CD8-positive, alpha-beta memory T cell (primary cell): ENCODE measurements around the gene CRYGN. TPM values are rescaled to one million over a fixed set of nuclear protein-coding genes. Genes with fewer than 3 reads are reported as not detected.

Source experiments
- CTCF ChIA-PET: fragments of 350-600 bp; sonication (Branson Sonifier 250); formaldehyde crosslinking; loops from one replicate; lab custom pipeline; 2021; ENCODE audit warnings: antibody characterized with exemption; lab: Charles Lee
- POLR2A ChIA-PET: fragments of 350-600 bp; sonication (Branson Sonifier 250); formaldehyde crosslinking; loops from one replicate; lab custom pipeline; 2021; ENCODE audit warnings: antibody characterized with exemption; lab: Charles Lee
- DNase-seq, 5 donors: peaks; one replicate each; pipeline versions ENCODE4 v3.0.0 to v3.0.0-alpha.2; 2020 to 2022; ENCODE audit warnings: mixed read lengths in 1 of 5
- H3K27ac ChIP-seq: one replicate; pipeline ENCODE4 v1.7.0; 2013; ENCODE audit warnings: low read depth, mild to moderate bottlenecking, low read length, moderate library complexity
- H3K27me3 ChIP-seq: 2 replicates; pipeline ENCODE4 v1.7.0; 2013; ENCODE audit warnings: low read length, mild to moderate bottlenecking; ENCODE audit not compliant: insufficient read depth, poor library complexity, severe bottlenecking
- H3K36me3 ChIP-seq: 2 replicates; pipeline ENCODE4 v1.7.0; 2013; ENCODE audit warnings: mild to moderate bottlenecking, low read length, moderate library complexity; ENCODE audit not compliant: insufficient read depth
- H3K4me1 ChIP-seq: 2 replicates; pipeline ENCODE4 v1.7.0; 2013; ENCODE audit warnings: mild to moderate bottlenecking, low read length, moderate library complexity; ENCODE audit not compliant: insufficient read depth
- H3K4me3 ChIP-seq: 2 replicates; pipeline ENCODE4 v1.7.0; 2013; ENCODE audit warnings: mild to moderate bottlenecking, low read length
- H3K9me3 ChIP-seq: 2 replicates; pipeline ENCODE4 v1.7.0; 2013; ENCODE audit warnings: mild to moderate bottlenecking, low read length
- H3K27ac Mint-ChIP-seq, 8 donors: one replicate each; pipeline ENCODE4 v1.8.0; 2020 to 2021; ENCODE audit warnings: mixed read lengths in 8 of 8, mild to moderate bottlenecking in 6 of 8, inconsistent platforms in 3 of 8, moderate library complexity in 3 of 8
- H3K27me3 Mint-ChIP-seq, 2 donors: one replicate each; pipeline ENCODE4 v1.8.0; 2020 to 2021; ENCODE audit warnings: mixed read lengths in 2 of 2, mild to moderate bottlenecking in 1 of 2, moderate library complexity in 1 of 2
- H3K36me3 Mint-ChIP-seq, 3 donors: one replicate each; pipeline ENCODE4 v1.8.0; 2020 to 2021; ENCODE audit warnings: mixed read lengths in 3 of 3, inconsistent platforms in 1 of 3, mild to moderate bottlenecking in 1 of 3
- H3K4me1 Mint-ChIP-seq, 3 donors: one replicate each; pipeline ENCODE4 v1.8.0; 2020 to 2021; ENCODE audit warnings: mixed read lengths in 3 of 3, inconsistent platforms in 1 of 3, mild to moderate bottlenecking in 1 of 3
- H3K4me3 Mint-ChIP-seq, 7 donors: one replicate each; pipeline ENCODE4 v1.8.0; 2020 to 2021; ENCODE audit warnings: mixed read lengths in 7 of 7, mild to moderate bottlenecking in 6 of 7, moderate library complexity in 4 of 7, inconsistent platforms in 2 of 7
- H3K9me3 Mint-ChIP-seq, 5 donors: one replicate each; pipeline ENCODE4 v1.8.0; 2020 to 2022; ENCODE audit warnings: mixed read lengths in 5 of 5, mild to moderate bottlenecking in 3 of 5, moderate library complexity in 2 of 5, inconsistent platforms in 1 of 5
- polyA plus RNA-seq: library from polyadenylated mRNA; unstranded; fragments of 300-500 nt; fragmentation: Illumina TruSeq; gene quantifications from one replicate; pipeline ENCODE4 v1.2.3, GENCODE V29; 2021
- total RNA-seq, 2 experiments: library from RNA; stranded (reverse); gene quantifications; one replicate each; pipeline ENCODE4 v1.2.3, GENCODE V29; 2021

CRYGN gene
- total and polyA plus RNA-seq, 3 experiments from 2014 or later: 0.41 TPM; not detected in 2

DNA sequence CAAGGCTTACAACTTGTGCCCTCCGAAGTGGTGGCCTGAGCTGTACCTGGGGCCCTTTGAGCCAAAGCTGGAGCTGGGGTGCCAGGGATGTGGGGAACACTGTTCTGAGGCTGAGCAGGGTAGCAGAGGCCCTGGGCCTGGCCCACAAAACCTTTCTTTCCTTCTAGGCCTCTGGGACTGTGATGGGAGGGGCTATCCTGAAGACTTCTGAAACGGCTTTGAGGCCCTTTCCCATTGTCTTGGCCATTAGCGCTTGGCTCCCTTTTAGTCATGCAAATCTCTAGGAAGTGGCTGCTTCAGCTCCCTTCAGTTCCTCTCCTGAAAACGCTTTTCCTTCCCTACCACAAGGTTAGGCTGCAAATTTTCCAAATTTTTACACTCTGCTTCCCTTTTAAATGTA lies 16.8 kb upstream of the CRYGN start:
- Histone ChIP-seq H3K9me3 (no peaks in the 10 kb centered on the region), H3K4me1 (no peaks in the 10 kb centered on the region), H3K27ac (no peak overlapping the region), H3K4me3 (no peak overlapping the region), H3K36me3 (no peaks in the 10 kb centered on the region), H3K27me3 (no peaks in the 10 kb centered on the region)
- peaks cover 3 to 12% (median 5%) of the 10 kb centered on the region in 3 donors for H3K4me1 Mint-ChIP-seq
- H3K27ac Mint-ChIP-seq: peak overlapping the region in 1 of 8 donors; percentile 63
- H3K9me3 Mint-ChIP-seq: peaks cover 0 to 4% (median 2%) of the 10 kb centered on the region in 5 donors
- ChIA-PET CTCF (no interaction called here), POLR2A (no interaction called here)
- DNase-seq: no peak
- H3K4me3 Mint-ChIP-seq: no peak overlapping the region
- peaks cover 5 to 9% of the 10 kb centered on the region in 2 donors for H3K27me3 Mint-ChIP-seq
- H3K36me3 Mint-ChIP-seq: no peaks in the 10 kb centered on the region

DNA sequence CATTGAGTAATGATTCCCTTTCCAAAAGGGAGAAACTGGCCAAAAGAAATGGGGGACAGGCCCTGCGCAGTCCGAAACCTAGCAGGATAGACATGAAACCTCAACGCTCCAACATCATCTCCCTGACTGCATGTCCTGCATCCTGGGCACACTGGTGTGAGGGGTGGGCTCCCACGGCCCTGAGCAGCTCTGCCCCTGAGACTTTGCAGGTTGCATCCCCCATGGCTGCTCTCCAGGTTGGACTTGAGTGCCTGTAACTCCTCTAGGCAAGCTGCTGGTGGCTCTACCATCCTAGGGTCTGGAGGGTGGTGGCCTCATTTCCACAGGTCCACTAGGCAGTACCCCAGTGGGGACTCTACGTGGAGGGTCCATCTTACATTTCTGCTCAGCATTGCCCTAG lies 16.3 kb upstream of the CRYGN start:
- H3K4me3 ChIP-seq: no peak overlapping the region
- Mint-ChIP-seq H3K9me3 (peaks cover 0 to 4% (median 1%) of the 10 kb centered on the region in 5 donors), H3K27ac (no peak overlapping the region), H3K27me3 (peaks cover 5 to 9% of the 10 kb centered on the region in 2 donors), H3K4me3 (no peak overlapping the region), H3K4me1 (peaks cover 3 to 12% (median 5%) of the 10 kb centered on the region in 3 donors), H3K36me3 (no peaks in the 10 kb centered on the region)
- no peaks in the 10 kb centered on the region for H3K4me1 ChIP-seq
- H3K9me3 ChIP-seq: no peaks in the 10 kb centered on the region
- H3K36me3 ChIP-seq: no peaks in the 10 kb centered on the region
- DNase-seq: no peak
- ChIA-PET CTCF (no interaction called here), POLR2A (no interaction called here)
- no peaks in the 10 kb centered on the region for H3K27me3 ChIP-seq
- no peak overlapping the region for H3K27ac ChIP-seq

DNA sequence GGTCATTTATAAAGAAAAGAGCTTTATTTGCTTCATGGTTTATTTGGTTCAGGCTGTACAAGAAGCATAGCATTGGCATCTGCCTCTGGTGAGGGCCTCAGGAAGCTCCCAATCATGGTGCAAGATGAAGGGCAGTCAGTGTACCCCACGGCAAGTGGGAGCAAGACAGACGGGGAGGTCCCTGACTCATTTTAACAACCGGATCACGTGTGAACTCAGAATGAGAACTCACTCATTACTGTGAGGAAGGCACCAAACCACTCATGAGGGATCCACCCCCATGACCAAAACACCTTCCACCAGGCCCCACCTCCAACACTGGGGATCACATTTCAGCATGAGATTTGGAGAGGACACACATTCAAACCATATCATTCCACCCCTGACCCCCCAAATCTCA lies 15.7 kb upstream of the CRYGN start:
- Histone ChIP-seq H3K27ac (no peak overlapping the region), H3K4me1 (no peaks in the 10 kb centered on the region), H3K9me3 (no peaks in the 10 kb centered on the region), H3K4me3 (no peak overlapping the region), H3K27me3 (no peaks in the 10 kb centered on the region), H3K36me3 (no peaks in the 10 kb centered on the region)
- no peak overlapping the region for H3K27ac Mint-ChIP-seq
- POLR2A ChIA-PET: no interaction called here
- H3K4me1 Mint-ChIP-seq: peaks cover 3 to 12% (median 5%) of the 10 kb centered on the region in 3 donors
- H3K9me3 Mint-ChIP-seq: peaks cover 0 to 2% (median 0%) of the 10 kb centered on the region in 5 donors
- no peaks in the 10 kb centered on the region for H3K36me3 Mint-ChIP-seq
- CTCF ChIA-PET: no interaction called here
- DNase-seq: no peak
- H3K4me3 Mint-ChIP-seq: no peak overlapping the region
- H3K27me3 Mint-ChIP-seq: peaks cover 3 to 4% of the 10 kb centered on the region in 2 donors

DNA sequence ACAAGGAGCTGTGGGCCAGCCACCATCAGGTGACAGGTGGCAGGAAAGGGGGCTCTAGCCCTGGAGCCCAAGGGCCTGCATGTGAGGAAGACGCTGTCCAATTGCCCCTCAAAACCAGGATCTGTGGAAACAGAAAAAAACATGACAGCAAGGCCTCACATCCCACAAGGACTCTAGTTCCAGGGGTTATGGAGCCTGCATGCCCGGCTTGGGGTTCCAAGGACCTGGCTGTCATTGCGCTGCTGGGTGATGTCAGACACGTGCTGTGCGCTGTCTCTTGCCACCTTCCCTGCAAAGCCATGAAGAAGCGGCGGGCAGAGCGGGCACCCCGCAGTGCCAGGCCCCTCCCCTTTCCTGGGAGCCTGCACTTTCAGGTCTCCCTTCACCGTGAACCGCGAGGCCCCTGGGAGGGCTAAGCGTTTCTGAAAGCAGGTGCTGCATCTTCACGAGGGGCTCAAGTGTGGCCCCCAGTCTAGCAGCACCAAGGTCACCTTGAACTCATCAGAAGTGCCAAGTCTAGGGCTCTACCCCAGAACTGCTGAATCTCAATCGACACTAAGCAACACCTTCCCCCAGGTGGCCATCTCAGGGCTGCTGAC lies 15.1 kb upstream of the CRYGN start:
- ChIA-PET CTCF (no interaction called here), POLR2A (no interaction called here)
- Histone ChIP-seq H3K27ac (no peak overlapping the region), H3K27me3 (no peaks in the 10 kb centered on the region), H3K9me3 (no peaks in the 10 kb centered on the region), H3K4me1 (no peaks in the 10 kb centered on the region), H3K4me3 (no peak overlapping the region), H3K36me3 (no peaks in the 10 kb centered on the region)
- Mint-ChIP-seq H3K9me3 (peaks cover 0 to 2% (median 0%) of the 10 kb centered on the region in 5 donors), H3K27me3 (peaks cover 3 to 4% of the 10 kb centered on the region in 2 donors), H3K27ac (no peak overlapping the region), H3K4me3 (no peak overlapping the region), H3K36me3 (no peaks in the 10 kb centered on the region), H3K4me1 (peaks cover 3 to 12% (median 5%) of the 10 kb centered on the region in 3 donors)
- DNase-seq: no peak

DNA sequence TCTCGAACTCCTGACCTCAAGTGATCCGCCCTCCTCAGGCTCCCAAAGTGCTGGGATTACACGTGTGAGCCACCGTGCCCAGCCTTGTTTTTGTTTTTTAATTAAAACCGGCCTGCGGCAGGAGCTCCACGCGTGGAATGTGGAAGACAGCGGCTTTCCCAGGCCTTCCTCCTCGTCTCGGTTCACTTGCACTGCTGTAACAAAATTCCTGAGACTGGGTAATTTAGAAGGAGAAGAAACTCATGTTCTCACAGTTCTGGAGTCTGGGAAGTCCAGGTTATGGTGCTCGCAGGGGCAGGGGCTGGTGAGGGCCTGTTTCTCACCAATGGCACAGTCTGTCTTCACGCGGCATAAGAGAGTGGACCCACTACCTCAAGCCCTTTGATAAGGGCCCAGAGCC lies 14.4 kb upstream of the CRYGN start:
- H3K36me3 ChIP-seq: no peaks in the 10 kb centered on the region
- Mint-ChIP-seq H3K4me1 (peaks cover 3 to 12% (median 5%) of the 10 kb centered on the region in 3 donors), H3K36me3 (no peaks in the 10 kb centered on the region), H3K4me3 (no peak overlapping the region), H3K27ac (peak overlapping the region in 1 of 8 donors; percentile 59), H3K27me3 (peaks cover 4 to 8% of the 10 kb centered on the region in 2 donors), H3K9me3 (peaks cover 0 to 2% (median 0%) of the 10 kb centered on the region in 5 donors)
- H3K4me1 ChIP-seq: no peaks in the 10 kb centered on the region
- H3K27ac ChIP-seq: no peak overlapping the region
- no peak for DNase-seq
- ChIA-PET CTCF (no interaction called here), POLR2A (no interaction called here)
- no peaks in the 10 kb centered on the region for H3K27me3 ChIP-seq
- no peak overlapping the region for H3K4me3 ChIP-seq
- H3K9me3 ChIP-seq: no peaks in the 10 kb centered on the region

DNA sequence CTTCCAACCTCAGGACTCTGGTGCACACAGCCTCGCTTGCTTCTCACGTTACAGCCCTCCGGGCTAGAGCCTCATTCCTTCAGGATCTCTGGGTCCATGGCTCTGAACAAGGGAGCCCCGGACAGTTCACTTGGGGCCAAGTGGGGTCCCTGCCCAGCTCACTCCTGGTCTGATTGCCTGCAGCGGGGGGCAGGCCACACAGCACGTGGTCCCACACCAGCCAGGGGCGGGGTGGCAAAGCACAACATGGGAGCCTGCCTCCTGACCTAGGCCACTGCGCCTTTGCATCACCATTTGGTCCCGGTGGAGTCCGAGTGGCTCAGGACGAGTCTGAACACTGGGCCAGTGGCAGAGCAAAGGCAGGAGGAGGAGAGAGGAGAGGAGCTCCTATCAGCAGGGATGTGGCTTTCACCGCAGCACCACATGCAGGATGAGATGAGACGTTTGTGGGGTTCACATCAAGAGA lies 13.4 kb upstream of the CRYGN start:
- Histone ChIP-seq H3K4me1 (peaks cover 7% of the 10 kb centered on the region), H3K27me3 (no peaks in the 10 kb centered on the region), H3K4me3 (no peak overlapping the region), H3K9me3 (no peaks in the 10 kb centered on the region), H3K36me3 (no peaks in the 10 kb centered on the region), H3K27ac (no peak overlapping the region)
- Mint-ChIP-seq H3K27me3 (peaks cover 4 to 8% of the 10 kb centered on the region in 2 donors), H3K4me3 (peak overlapping the region in 2 of 7 donors; percentile 6 to 52), H3K36me3 (no peaks in the 10 kb centered on the region), H3K27ac (peak overlapping the region in 1 of 8 donors; percentile 61), H3K9me3 (no peaks in the 10 kb centered on the region), H3K4me1 (peaks cover 3 to 12% (median 5%) of the 10 kb centered on the region in 3 donors)
- no peak for DNase-seq
- POLR2A ChIA-PET: no interaction called here
- CTCF ChIA-PET: interaction anchor here (1.4 kb wide), 1 partner anchor 87 kb away, joined by 3 read pairs; no protein-coding TSS in a partner anchor

DNA sequence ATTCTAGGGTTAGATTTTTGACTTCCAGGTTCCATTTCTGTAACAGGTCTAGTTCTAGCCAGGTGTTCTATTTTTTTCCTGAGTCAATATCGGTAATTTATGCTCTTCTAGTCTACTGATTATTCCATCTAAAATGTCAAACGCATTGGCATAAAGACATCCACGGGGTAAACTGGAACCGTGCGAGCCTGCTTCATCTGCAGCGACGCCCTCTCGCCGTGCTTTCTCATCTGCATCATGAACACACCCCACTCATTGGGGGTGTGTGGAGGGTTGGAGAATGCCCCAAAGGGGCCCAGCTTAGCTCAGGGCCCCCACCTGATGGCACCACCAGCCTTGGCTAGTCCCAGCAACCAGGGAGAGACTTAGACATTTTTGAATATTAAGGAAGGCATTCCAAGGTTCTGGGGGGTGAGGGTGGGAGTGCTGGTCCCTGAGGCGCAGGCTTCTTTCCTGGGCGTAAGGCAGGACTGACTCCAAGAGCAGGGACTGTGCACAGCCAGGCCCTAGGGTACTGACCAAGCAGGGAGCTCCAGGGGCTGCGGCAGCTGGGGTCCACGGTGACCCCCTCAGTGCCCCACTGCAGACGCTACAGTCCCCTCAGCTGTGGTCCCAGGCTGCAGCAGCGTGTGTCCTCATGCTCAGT lies 12.9 kb upstream of the CRYGN start:
- Mint-ChIP-seq H3K27me3 (peaks cover 4 to 8% of the 10 kb centered on the region in 2 donors), H3K4me3 (no peak overlapping the region), H3K36me3 (no peaks in the 10 kb centered on the region), H3K9me3 (no peaks in the 10 kb centered on the region), H3K4me1 (peaks cover 3 to 12% (median 5%) of the 10 kb centered on the region in 3 donors), H3K27ac (no peak overlapping the region)
- no peak for DNase-seq
- Histone ChIP-seq H3K4me1 (peaks cover 7% of the 10 kb centered on the region), H3K27me3 (no peaks in the 10 kb centered on the region), H3K9me3 (no peaks in the 10 kb centered on the region), H3K27ac (no peak overlapping the region), H3K4me3 (no peak overlapping the region), H3K36me3 (no peaks in the 10 kb centered on the region)
- ChIA-PET CTCF (interaction anchor here (0.8 to 1.4 kb wide), 2 partner anchors 87 to 138 kb away, joined by 3 read pairs; no protein-coding TSS in a partner anchor), POLR2A (no interaction called here)
